SK-N-SH (cell line): ENCODE data around the gene SOX18.

ENCODE experiments used
- CTCF ChIP-seq: fragments of 200-600 bp; sonication (generic); IDR thresholded peaks from 2 replicates; pipeline ENCODE4 v1.6.1; 2017; ENCODE audit warnings: antibody characterized with exemption, mild to moderate bottlenecking, moderate library complexity
- RFX5 ChIP-seq: IDR thresholded peaks from 2 replicates; pipeline ENCODE4 v1.6.1; 2012; ENCODE audit warnings: mild to moderate bottlenecking, improper control_type of control experiment, low read length

- no peak for TF ChIP-seq CTCF
- no peak for TF ChIP-seq RFX5
Measured at GRCh38 chr20:64032706-64033624, 16.5 kb downstream of the SOX18 start.
